Transverse colon (tissue), 3 donors: ENCODE measurements around the gene GPR32.

Experiments used
- CTCF ChIP-seq, 5 experiments: fragments of 200-600 bp in 3 of 5; fragments of 450-650 bp in 2 of 5; sonication (generic) in 3 of 5; IDR thresholded peaks; 1 replicate in 2 of 5; 2 replicates in 3 of 5; pipeline ENCODE4 v1.5.1; 2016 to 2017; ENCODE audit warnings: antibody characterized with exemption in 5 of 5, inconsistent platforms in 3 of 5, mild to moderate bottlenecking in 2 of 5, moderate library complexity in 1 of 5
- POLR2A ChIP-seq: fragments of 450-650 bp; IDR thresholded peaks from one replicate; pipeline ENCODE4 v1.6.1; 2016; ENCODE audit warnings: antibody characterized with exemption, mild to moderate bottlenecking, moderate library complexity

- TF ChIP-seq POLR2A (no peak), CTCF (IDR thresholded peaks at IDR 0.05) (no peak)
Observed at GRCh38 chr19:50798659-50799546, 28.6 kb downstream of the GPR32 start.
